CD4-positive, alpha-beta T cell treated with Interleukin-4 for 4 hours (primary cell): Measurements from ENCODE around the gene CD44.

Experiments
- DNase-seq: peaks from one replicate; pipeline ENCODE4 v3.0.0-alpha.2; 2020

Gene CD44

GRCh38 chr11:35112056-35112845 lies 26.7 kb upstream of the CD44 start:
- DNase-seq: no peak

- DNase-seq: no peak
Observed at GRCh38 chr11:35112846-35113105, 26.2 kb upstream of the CD44 start.

- no peak for DNase-seq
Observed at GRCh38 chr11:35114906-35115687, 23.9 kb upstream of the CD44 start.

GRCh38 chr11:35115688-35116030 lies 23.3 kb upstream of the CD44 start:
- no peak for DNase-seq

GRCh38 chr11:35116245-35116644 lies 22.7 kb upstream of the CD44 start:
- DNase-seq: no peak

- DNase-seq: no peak
Observed at GRCh38 chr11:35116762-35117640, 22.0 kb upstream of the CD44 start.

GRCh38 chr11:35118906-35119305 lies 20.1 kb upstream of the CD44 start:
- DNase-seq: no peak

- no peak for DNase-seq
Observed at GRCh38 chr11:35121326-35121865, 17.6 kb upstream of the CD44 start.

GRCh38 chr11:35122308-35122707 lies 16.7 kb upstream of the CD44 start:
- peak; percentile 65 for DNase-seq

GRCh38 chr11:35126000-35126878 lies 12.7 kb upstream of the CD44 start:
- DNase-seq: peak; percentile 53

GRCh38 chr11:35126879-35127581 lies 11.9 kb upstream of the CD44 start:
- no peak for DNase-seq

GRCh38 chr11:35127619-35128018 lies 11.4 kb upstream of the CD44 start:
- DNase-seq: no peak

- no peak for DNase-seq
Observed at GRCh38 chr11:35131094-35131493, 7.9 kb upstream of the CD44 start.

- no peak for DNase-seq
Observed at GRCh38 chr11:35131886-35132285, 7.1 kb upstream of the CD44 start.

GRCh38 chr11:35133656-35134055 lies 5.3 kb upstream of the CD44 start:
- DNase-seq: no peak

- no peak for DNase-seq
Observed at GRCh38 chr11:35134403-35135148, 4.4 kb upstream of the CD44 start.

- no peak for DNase-seq
Observed at GRCh38 chr11:35135222-35135621, 3.7 kb upstream of the CD44 start.

- DNase-seq: no peak
Observed at GRCh38 chr11:35136311-35136710, 2.7 kb upstream of the CD44 start.

- no peak for DNase-seq
Observed at GRCh38 chr11:35138058-35138457, 913 bp upstream of the CD44 start.

GRCh38 chr11:35138606-35138942 lies 397 bp upstream of the CD44 start:
- no peak for DNase-seq

- no peak for DNase-seq
Observed at GRCh38 chr11:35139722-35140282, 831 bp downstream of the CD44 start.
